BLaER1 (cell line): Measurements from ENCODE around the gene EEF1AKMT2.

Experiments used
- H3K27ac ChIP-seq: shearing (Covaris generic); formaldehyde crosslinking; 2 replicates; pipeline ENCODE4 v1.8.1; 2022
- H3K27me3 ChIP-seq: shearing (Covaris generic); formaldehyde crosslinking; 2 replicates; pipeline ENCODE4 v1.8.1; 2022
- H3K36me3 ChIP-seq: shearing (Covaris generic); formaldehyde crosslinking; 2 replicates; pipeline ENCODE4 v1.8.1; 2022
- H3K4me1 ChIP-seq: shearing (Covaris generic); formaldehyde crosslinking; 2 replicates; pipeline ENCODE4 v1.8.1; 2022
- H3K4me2 ChIP-seq: shearing (Covaris generic); formaldehyde crosslinking; 2 replicates; pipeline ENCODE4 v1.8.1; 2022
- H3K4me3 ChIP-seq: shearing (Covaris generic); formaldehyde crosslinking; 2 replicates; pipeline ENCODE4 v1.8.1; 2022
- H3K9ac ChIP-seq: shearing (Covaris generic); formaldehyde crosslinking; 2 replicates; pipeline ENCODE4 v1.8.1; 2022
- H3K9me3 ChIP-seq: shearing (Covaris generic); formaldehyde crosslinking; 2 replicates; pipeline ENCODE4 v1.8.1; 2022
- H4K20me1 ChIP-seq: shearing (Covaris generic); formaldehyde crosslinking; 2 replicates; pipeline ENCODE4 v1.8.1; 2022
- Cebpa-rat ChIP-seq: shearing (Covaris generic); IDR thresholded peaks from 2 replicates; pipeline ENCODE4 v1.8.1; 2022

EEF1AKMT2 gene

GRCh38 chr10:124724279-124725027, 67.2 kb downstream of the EEF1AKMT2 start:
- peak overlapping the region; percentile 75 for H3K9ac ChIP-seq
- H3K27me3 ChIP-seq: no peaks in the 10 kb centered on the region
- 0 out of 2 replicates have a peak, but pooled peaks cover 7% of the 10 kb centered on the region for H3K36me3 ChIP-seq
- TF ChIP-seq Cebpa-rat: no peak
- H4K20me1 ChIP-seq: peaks cover 99% of the 10 kb centered on the region
- H3K4me2 ChIP-seq: peak overlapping the region; percentile 84
- H3K27ac ChIP-seq: peak overlapping the region; percentile 90
- peaks cover 100% of the 10 kb centered on the region for H3K4me1 ChIP-seq
- no peaks in the 10 kb centered on the region for H3K9me3 ChIP-seq
- H3K4me3 ChIP-seq: peak overlapping the region; percentile 15; the same call in 1 of the 2 replicates

GRCh38 chr10:124723826-124724225, 67.9 kb downstream of the EEF1AKMT2 start:
- Histone ChIP-seq H3K27ac (peak overlapping the region; percentile 90), H4K20me1 (peaks cover 99% of the 10 kb centered on the region), H3K4me3 (peak overlapping the region; percentile 32; the same call in 1 of the 2 replicates), H3K4me1 (peaks cover 100% of the 10 kb centered on the region), H3K9me3 (no peaks in the 10 kb centered on the region), H3K36me3 (0 out of 2 replicates have a peak, but pooled peaks cover 7% of the 10 kb centered on the region), H3K4me2 (peak overlapping the region; percentile 84), H3K9ac (peak overlapping the region; percentile 75), H3K27me3 (no peaks in the 10 kb centered on the region)
- TF ChIP-seq Cebpa-rat: no peak

- 0 out of 2 replicates have a peak, but pooled peaks cover 7% of the 10 kb centered on the region for H3K36me3 ChIP-seq
- H3K27me3 ChIP-seq: no peaks in the 10 kb centered on the region
- H4K20me1 ChIP-seq: peaks cover 99% of the 10 kb centered on the region
- peak overlapping the region; percentile 84 for H3K4me2 ChIP-seq
- peak overlapping the region; percentile 90 for H3K27ac ChIP-seq
- H3K9ac ChIP-seq: peak overlapping the region; percentile 75
- TF ChIP-seq Cebpa-rat: no peak
- H3K9me3 ChIP-seq: no peaks in the 10 kb centered on the region
- peaks cover 100% of the 10 kb centered on the region for H3K4me1 ChIP-seq
- H3K4me3 ChIP-seq: 0 out of 2 replicates have a peak overlapping the region, but pooled peaks have one; percentile 32
Measured at GRCh38 chr10:124722798-124723783, 68.6 kb downstream of the EEF1AKMT2 start.

GRCh38 chr10:124721330-124722045, 70.2 kb downstream of the EEF1AKMT2 start:
- Histone ChIP-seq H3K27ac (peak overlapping the region; percentile 90), H3K36me3 (peaks cover 20% of the 10 kb centered on the region), H3K4me2 (peak overlapping the region; percentile 84), H3K27me3 (no peaks in the 10 kb centered on the region), H3K4me3 (no peak overlapping the region), H3K4me1 (peaks cover 100% of the 10 kb centered on the region), H3K9me3 (no peaks in the 10 kb centered on the region), H4K20me1 (peaks cover 99% of the 10 kb centered on the region), H3K9ac (peak overlapping the region; percentile 63)
- no peak for TF ChIP-seq Cebpa-rat

- Histone ChIP-seq H3K9me3 (no peaks in the 10 kb centered on the region), H3K4me3 (no peak overlapping the region), H3K9ac (no peak overlapping the region), H3K27me3 (no peaks in the 10 kb centered on the region), H4K20me1 (peaks cover 100% of the 10 kb centered on the region), H3K27ac (peak overlapping the region; percentile 19; the same call in 1 of the 2 replicates), H3K4me1 (peaks cover 100% of the 10 kb centered on the region), H3K4me2 (peak overlapping the region; percentile 69), H3K36me3 (peaks cover 17% of the 10 kb centered on the region)
- no peak for TF ChIP-seq Cebpa-rat
Measured at GRCh38 chr10:124719213-124719851, 72.4 kb downstream of the EEF1AKMT2 start.

GRCh38 chr10:124717911-124718741, 73.6 kb downstream of the EEF1AKMT2 start:
- H3K4me1 ChIP-seq: peaks cover 100% of the 10 kb centered on the region
- no peaks in the 10 kb centered on the region for H3K27me3 ChIP-seq
- no peak overlapping the region for H3K9ac ChIP-seq
- peak overlapping the region; percentile 19; the same call in 1 of the 2 replicates for H3K27ac ChIP-seq
- H3K4me2 ChIP-seq: peak overlapping the region; percentile 69
- no peaks in the 10 kb centered on the region for H3K9me3 ChIP-seq
- no peak overlapping the region for H3K4me3 ChIP-seq
- peaks cover 17% of the 10 kb centered on the region for H3K36me3 ChIP-seq
- TF ChIP-seq Cebpa-rat: no peak
- peaks cover 100% of the 10 kb centered on the region for H4K20me1 ChIP-seq

GRCh38 chr10:124717041-124717757, 74.5 kb downstream of the EEF1AKMT2 start:
- peaks cover 17% of the 10 kb centered on the region for H3K36me3 ChIP-seq
- TF ChIP-seq Cebpa-rat: no peak

More at GRCh38 chr10:124717041-124717757, 74.5 kb downstream of the EEF1AKMT2 start:
- no peak overlapping the region for H3K9ac ChIP-seq
- H3K27me3 ChIP-seq: no peaks in the 10 kb centered on the region
- H3K4me2 ChIP-seq: peak overlapping the region; percentile 69; the same call in 1 of the 2 replicates
- no peak overlapping the region for H3K27ac ChIP-seq
- peaks cover 100% of the 10 kb centered on the region for H4K20me1 ChIP-seq
- H3K4me3 ChIP-seq: no peak overlapping the region
- H3K4me1 ChIP-seq: peaks cover 99% of the 10 kb centered on the region
- H3K9me3 ChIP-seq: no peaks in the 10 kb centered on the region
